Mesothelial cell of epicardium (in vitro differentiated cells): Measurements from ENCODE around the gene MTA1. TPM values are rescaled to one million over a fixed set of nuclear protein-coding genes. Genes with fewer than 3 reads are reported as not detected.

Experiments used
- DNase-seq, 2 experiments: peaks; one replicate each; pipeline ENCODE4 v3.0.0; 2021; ENCODE audit warnings: low spot score in 2 of 2; ENCODE audit not compliant: unreplicated experiment in 2 of 2
- H3K27ac Mint-ChIP-seq: 2 replicates; pipeline ENCODE4 v1.8.0; 2021; ENCODE audit warnings: mixed read lengths
- H3K27me3 Mint-ChIP-seq: 2 replicates; pipeline ENCODE4 v1.8.0; 2021; ENCODE audit warnings: low read depth, mixed read lengths
- H3K36me3 Mint-ChIP-seq: 2 replicates; pipeline ENCODE4 v1.8.0; 2021; ENCODE audit warnings: mixed read lengths
- H3K4me1 Mint-ChIP-seq: 2 replicates; pipeline ENCODE4 v1.8.0; 2021; ENCODE audit warnings: mixed read lengths
- H3K4me3 Mint-ChIP-seq: 2 replicates; pipeline ENCODE4 v1.8.0; 2021; ENCODE audit warnings: mild to moderate bottlenecking, moderate library complexity, mixed read lengths
- H3K9me3 Mint-ChIP-seq: 2 replicates; pipeline ENCODE4 v1.8.0; 2021; ENCODE audit warnings: mixed read lengths
- CTCF ChIP-seq: fragments of 200-600 bp; sonication (generic); IDR thresholded peaks from one replicate; pipeline ENCODE4 v1.5.0; 2021; ENCODE audit warnings: antibody characterized with exemption; ENCODE audit not compliant: unreplicated experiment
- total RNA-seq: library from RNA; stranded (reverse); gene quantifications from 3 replicates; pipeline ENCODE4 v1.2.1, GENCODE V29; 2021

MTA1 gene
- total RNA-seq, 1 donor from 2014 or later: 259 TPM

GRCh38 chr14:105414456-105415371, 4.9 kb upstream of the MTA1 start:
- peaks cover 37% of the 10 kb centered on the region for H3K27me3 Mint-ChIP-seq

DNA sequence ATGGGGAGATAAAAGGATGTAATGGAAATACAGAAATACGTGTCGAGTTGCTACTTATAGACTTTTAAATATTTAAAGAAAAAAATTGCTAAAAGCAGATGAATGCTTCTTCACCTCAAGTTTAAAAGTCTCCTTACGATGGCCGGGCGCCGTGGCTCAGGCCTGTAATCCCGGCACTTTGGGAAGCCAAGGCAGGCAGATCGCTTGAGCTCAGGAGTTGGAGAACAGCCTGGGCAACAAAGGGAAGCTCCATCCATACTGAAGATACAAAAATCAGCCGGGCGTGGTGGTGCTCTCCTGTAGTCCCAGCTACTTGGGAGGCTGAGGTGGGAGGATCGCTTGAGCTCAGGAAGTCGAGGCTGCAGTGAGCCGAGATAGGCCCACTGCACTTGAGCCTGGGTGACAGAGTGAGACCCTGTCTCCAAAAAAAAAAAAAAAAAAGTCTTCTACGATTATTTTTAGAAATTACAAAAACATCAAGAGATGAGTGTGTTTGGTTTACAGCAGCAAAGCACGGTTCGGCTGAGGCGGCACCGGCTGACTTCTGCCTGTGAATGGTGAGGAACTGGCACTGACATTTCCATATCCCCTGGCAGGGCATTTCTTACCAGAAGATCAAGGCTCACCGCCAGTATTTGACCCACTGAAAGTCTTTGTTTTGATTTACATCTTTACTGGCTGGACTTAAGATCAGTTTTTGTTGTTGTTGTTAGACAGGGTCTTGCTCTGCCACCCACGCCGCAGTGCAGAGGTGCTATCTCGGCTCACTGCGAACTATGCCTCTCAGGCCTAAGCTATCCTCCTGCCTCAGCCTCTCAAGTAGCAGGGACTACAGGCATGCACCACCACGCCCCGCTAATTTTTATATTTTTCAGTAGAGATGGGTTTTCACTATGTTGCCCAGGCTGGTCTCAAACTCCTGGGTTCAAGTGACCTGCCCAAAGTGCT, 3.9 kb upstream of the MTA1 start:
- DNase-seq: no peak
- Mint-ChIP-seq H3K4me1 (peaks cover 17% of the 10 kb centered on the region), H3K27ac (no peak overlapping the region), H3K9me3 (no peaks in the 10 kb centered on the region), H3K36me3 (peaks cover 3% of the 10 kb centered on the region), H3K27me3 (peaks cover 26% of the 10 kb centered on the region), H3K4me3 (peak overlapping the region; percentile 70)
- no peak for TF ChIP-seq CTCF

More at GRCh38 chr14:105414456-105415371, 4.9 kb upstream of the MTA1 start:
- DNase-seq: peak; percentile 46 to 78
- TF ChIP-seq CTCF: peak; percentile 50
- H3K4me1 Mint-ChIP-seq: peaks cover 17% of the 10 kb centered on the region
- peak overlapping the region; percentile 70 for H3K4me3 Mint-ChIP-seq
- peak overlapping the region; percentile 21 for H3K27ac Mint-ChIP-seq
- H3K9me3 Mint-ChIP-seq: no peaks in the 10 kb centered on the region
- peaks cover 5% of the 10 kb centered on the region for H3K36me3 Mint-ChIP-seq

- DNase-seq: no peak
- Mint-ChIP-seq H3K4me1 (peaks cover 22% of the 10 kb centered on the region), H3K27me3 (peaks cover 20% of the 10 kb centered on the region), H3K36me3 (peaks cover 2% of the 10 kb centered on the region), H3K4me3 (peak overlapping the region; percentile 36), H3K9me3 (no peaks in the 10 kb centered on the region), H3K27ac (no peak overlapping the region)
- TF ChIP-seq CTCF: no peak
Observed at GRCh38 chr14:105416671-105417070, 3.0 kb upstream of the MTA1 start.

DNA sequence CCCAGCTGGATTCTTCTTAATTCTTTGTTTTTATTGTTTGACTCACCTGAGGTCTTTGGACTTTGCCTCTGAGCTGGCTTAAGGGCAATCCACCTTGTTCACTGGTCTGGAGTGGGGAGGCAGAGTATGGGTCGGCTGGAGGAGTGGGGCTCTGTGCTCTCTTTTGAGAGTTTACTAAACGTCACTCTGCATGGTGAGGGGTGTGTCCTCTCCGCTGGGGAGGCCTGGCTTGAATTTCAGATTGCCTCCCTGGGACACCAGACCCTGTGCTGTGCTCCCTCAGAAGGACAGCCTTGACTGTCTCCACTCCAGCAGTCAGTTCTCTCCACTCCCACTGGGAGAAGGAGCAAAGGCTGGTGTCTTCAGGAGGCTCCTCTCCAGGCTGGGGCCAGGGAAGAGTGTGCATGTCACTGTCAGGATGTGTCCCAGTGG, 1.9 kb upstream of the MTA1 start:
- H3K27ac Mint-ChIP-seq: no peak overlapping the region
- H3K36me3 Mint-ChIP-seq: peaks cover 2% of the 10 kb centered on the region
- peak overlapping the region; percentile 72 for H3K4me3 Mint-ChIP-seq
- no peak for DNase-seq
- no peaks in the 10 kb centered on the region for H3K9me3 Mint-ChIP-seq
- H3K27me3 Mint-ChIP-seq: peaks cover 11% of the 10 kb centered on the region
- peaks cover 32% of the 10 kb centered on the region for H3K4me1 Mint-ChIP-seq
- TF ChIP-seq CTCF: no peak

DNA sequence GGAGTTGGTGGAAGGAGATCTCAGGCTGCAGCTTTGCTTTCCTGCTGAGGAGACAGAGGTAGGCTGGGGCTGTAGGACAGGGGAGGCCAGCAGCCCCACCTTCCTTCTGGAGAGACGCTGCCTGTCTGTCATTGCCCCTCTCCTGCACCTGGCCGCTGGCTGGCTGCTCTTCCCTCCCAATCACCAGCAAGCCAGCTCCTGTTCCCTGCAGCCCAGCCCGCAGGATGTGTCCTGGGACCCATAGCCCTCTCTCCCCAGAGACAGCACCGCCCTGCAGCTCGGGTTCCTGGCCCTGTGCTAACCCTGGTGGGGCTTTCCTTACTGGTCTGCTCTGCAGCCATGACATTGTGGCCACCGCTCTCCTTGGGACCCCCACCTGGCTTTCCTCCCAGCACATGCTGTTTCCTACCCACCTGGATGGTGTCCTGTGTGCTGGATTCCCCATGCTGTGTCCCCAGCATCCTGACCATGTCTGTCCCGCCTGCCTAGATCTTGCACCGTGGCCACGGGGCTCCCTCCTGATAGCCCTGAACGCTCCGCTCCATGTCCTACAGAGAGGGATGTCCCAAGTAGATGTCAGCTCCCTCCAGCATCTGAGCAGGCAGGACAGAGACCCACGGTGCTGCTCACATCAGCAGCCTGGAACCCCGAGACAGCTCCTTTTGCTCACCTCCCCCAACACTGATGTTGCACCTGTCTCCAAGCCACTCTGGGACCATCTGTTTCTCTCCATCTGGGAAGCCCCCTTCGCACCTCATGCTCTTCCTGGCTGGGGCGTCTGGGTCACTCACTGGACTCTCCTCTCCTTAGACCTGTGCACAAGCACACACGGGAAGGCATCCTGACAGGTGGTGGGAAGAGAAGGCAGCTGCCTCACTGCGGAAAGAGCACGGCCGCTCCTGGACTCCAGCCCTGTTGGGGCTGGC, 1.1 kb upstream of the MTA1 start:
- TF ChIP-seq CTCF: no peak
- Mint-ChIP-seq H3K36me3 (peaks cover 2% of the 10 kb centered on the region), H3K9me3 (no peaks in the 10 kb centered on the region), H3K27me3 (peaks cover 3% of the 10 kb centered on the region), H3K4me1 (peaks cover 34% of the 10 kb centered on the region), H3K27ac (peak overlapping the region; percentile 43), H3K4me3 (peak overlapping the region; percentile 72)
- no peak for DNase-seq
